ENCODE measurements around the gene TARDBP.
A peak's percentile ranks its signal among the peaks of the same experiment; 100 is the strongest.
"Not testable (repeated sequence)": the region's sequence is repeated elsewhere in the genome, so short reads cannot be mapped to it uniquely, and the experiment has no call there.

TARDBP gene

DNA sequence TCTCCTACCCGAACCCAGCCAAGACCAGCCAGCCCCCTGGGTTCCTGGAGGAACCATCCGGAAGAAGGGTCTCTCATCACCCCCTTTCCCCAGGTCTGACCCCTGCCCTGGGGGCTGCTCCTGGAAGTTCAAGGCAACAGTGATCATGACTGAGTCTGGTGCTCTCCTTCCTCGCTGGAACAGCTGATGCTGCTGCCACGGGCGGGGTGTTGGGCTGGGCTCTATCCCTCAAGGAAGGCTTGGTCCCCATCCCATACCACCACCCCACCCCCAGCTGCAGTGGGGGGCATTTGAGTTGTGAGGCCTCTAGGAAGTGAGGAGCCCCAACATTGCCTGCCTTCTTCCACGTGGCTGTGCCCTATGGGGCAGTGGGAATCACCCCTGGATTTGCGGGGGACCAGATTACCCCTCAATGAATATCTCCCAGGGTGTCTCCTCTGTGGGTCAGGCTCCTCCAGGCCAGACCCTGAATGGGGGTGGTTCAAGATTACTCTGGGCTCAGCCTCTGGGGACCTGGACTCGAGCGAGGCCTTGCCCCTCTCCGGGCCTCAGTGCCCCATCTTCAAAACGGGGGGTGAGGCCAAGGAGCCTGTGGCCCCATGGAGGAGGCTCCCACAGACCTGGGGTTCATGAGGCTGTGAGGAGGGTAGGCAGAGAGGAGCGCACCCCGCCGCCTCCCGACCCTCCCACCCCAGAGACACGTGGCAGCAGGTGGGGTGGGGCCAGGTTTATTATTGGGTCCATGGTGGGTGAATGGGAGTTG is 31.8 kb downstream of the TARDBP start:
- no peak for DNase-seq

- no peak for DNase-seq
Measured at GRCh38 chr1:11044849-11045427, 32.5 kb downstream of the TARDBP start.

GRCh38 chr1:11045428-11046269 is 33.2 kb downstream of the TARDBP start:
- no peak for DNase-seq

- DNase-seq, result peak; percentile 47 to 70
Measured at GRCh38 chr1:11046270-11046566, 33.8 kb downstream of the TARDBP start.

- no peak for DNase-seq
Measured at GRCh38 chr1:11046625-11047365, 34.3 kb downstream of the TARDBP start, which contains the start of gene MASP2. MASP2 (minus strand) TSS chr1:11047239; CDS start chr1:11047207, 32 bp downstream.

DNA sequence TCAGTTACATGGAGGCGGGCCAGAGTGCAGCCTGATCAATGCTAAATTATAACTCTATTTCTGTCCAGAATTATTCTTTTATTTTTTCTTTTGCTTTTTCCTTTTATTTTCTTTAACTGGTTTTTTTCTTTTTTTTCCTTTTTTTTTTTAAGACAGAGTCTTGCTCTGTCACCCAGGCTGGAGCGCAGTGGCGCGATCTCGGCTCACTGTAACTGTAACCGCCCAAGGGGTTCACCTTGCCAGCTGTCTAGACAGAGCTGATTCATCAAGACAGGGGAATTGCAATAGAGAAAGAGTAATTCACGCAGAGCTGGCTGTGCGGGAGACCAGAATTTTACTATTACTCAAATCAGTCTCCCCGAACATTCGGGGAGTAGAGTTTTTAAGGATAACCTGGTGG is 38.7 kb downstream of the TARDBP start:
- not testable (repeated sequence) for DNase-seq

DNA sequence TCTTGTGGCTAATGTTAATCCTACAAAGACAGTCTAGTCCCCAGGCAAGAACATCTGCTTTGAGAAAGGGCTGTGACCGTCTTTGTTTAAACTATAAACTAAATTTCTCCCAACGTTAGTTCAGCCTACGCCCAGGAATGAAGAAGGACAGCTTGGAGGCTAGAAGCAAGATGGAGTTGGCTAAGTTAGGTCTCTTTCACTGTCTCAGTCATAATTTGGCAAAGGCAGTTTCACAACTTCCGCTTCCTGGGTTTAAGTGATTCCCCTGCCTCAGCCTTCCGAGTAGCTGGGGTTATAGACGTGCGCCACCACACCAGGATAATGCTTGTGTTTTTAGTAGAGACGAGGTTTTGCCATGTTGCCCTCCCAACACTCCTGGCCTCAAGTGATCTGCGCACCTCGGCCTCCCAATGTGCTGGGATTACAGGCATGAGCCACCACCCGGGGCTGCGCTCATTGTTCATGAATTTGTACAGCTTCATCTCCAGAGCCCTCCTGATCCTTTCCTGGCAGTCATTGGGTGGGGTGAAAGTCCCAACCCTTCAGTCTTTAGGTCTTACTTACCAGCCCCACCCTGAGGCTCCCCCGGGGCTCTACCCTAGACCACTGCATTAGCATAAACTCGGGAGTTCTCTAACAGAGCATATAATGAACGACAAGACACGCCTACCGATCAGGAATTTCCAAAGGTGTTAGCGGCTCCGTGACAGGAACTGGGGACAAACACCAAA is 39.5 kb downstream of the TARDBP start:
- no peak for DNase-seq

DNA sequence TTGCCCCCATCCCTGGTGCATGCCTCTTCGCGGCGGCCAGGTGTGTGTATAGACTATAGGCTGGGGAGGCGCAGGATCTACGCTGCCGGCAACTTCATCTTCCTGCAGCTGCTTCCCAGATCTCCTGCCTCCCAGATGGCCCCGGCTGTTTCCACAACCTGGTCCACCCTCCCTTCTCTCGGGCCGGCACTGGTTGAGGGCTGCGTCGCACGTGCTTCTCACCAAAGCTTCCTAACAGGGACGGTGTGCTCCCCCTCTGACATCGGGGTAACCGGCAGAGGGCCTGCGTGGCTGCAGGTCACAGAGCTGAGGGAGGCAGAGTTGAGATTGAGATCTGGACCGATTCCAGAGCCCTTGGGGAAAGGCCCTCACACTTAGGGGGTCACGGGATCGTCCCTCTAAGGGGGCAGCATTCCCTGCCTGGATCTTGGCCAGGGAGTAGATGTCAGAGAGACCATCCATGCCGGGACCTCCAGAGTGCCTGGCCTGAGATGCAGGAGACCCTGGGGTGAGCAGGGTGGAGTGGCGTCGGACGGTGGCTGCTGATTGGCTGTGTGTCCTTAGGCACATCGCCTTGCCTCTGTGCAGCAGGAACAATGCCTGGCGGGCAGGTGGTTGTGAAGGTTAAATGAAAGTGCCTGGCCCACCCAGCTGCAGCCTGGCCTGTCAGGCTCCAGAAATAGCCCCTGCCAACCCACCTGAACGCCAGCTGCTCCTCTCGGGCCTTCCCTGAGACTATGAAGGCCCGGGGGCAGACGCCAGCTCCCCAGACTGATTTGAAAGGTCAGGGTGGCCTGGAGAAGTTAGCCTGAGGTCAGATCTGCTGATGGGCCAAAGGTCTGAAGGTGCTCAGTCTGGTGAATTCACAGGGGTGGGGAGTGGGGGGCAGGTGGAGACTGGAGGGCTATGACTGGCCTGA is 40.6 kb downstream of the TARDBP start:
- peak; percentile 76 to 92 for DNase-seq

- DNase-seq, result no peak
Measured at GRCh38 chr1:11053758-11054137, 41.3 kb downstream of the TARDBP start.

DNA sequence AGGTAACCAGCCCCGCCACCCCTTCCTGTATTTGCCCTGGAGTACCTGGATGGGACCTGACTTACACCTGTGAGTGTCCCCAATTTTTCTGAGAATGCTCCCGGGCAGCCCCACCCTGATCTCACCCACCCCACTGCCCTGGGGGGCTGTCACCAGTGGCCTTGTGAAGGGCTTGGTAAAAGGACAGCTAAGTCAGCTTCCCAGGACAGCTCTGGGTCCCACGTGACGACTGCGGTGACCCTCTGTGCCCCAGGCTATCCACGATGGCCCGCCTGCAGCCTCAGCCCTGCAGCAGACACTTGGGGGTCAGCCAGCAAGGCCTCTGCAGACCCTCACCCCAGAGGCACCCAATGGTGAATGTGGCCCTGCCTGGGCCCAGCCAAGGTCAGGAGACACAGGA is 41.7 kb downstream of the TARDBP start:
- no peak for DNase-seq

- no peak for DNase-seq
Measured at GRCh38 chr1:11054666-11055065, 42.2 kb downstream of the TARDBP start.

- DNase-seq, result no peak
Measured at GRCh38 chr1:11055676-11056075, 43.2 kb downstream of the TARDBP start.

GRCh38 chr1:11056504-11056903 is 44.0 kb downstream of the TARDBP start:
- no peak for DNase-seq

GRCh38 chr1:11057477-11057876 is 45.0 kb downstream of the TARDBP start:
- peak in 1 of 2 experiments; percentile 13 for DNase-seq

DNA sequence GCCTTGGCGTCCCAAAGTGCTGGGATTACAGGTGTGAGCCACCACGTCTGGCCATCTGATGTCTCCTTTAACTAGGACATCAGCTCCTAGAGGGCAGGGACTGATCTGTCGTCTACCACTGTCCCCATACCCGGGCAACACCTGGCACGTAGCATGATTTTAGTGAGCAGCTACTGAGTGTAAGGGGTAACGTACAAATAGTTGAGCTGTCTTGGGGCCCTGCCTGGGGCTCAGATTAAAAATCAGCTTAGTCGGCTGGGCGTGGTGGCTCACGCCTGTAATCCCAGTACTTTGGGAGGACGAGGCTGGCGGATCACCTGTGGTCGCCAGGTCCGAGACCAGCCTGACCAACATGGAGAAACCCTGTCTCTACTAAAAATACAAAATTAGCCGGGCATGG is 45.6 kb downstream of the TARDBP start:
- DNase-seq, result no peak

DNA sequence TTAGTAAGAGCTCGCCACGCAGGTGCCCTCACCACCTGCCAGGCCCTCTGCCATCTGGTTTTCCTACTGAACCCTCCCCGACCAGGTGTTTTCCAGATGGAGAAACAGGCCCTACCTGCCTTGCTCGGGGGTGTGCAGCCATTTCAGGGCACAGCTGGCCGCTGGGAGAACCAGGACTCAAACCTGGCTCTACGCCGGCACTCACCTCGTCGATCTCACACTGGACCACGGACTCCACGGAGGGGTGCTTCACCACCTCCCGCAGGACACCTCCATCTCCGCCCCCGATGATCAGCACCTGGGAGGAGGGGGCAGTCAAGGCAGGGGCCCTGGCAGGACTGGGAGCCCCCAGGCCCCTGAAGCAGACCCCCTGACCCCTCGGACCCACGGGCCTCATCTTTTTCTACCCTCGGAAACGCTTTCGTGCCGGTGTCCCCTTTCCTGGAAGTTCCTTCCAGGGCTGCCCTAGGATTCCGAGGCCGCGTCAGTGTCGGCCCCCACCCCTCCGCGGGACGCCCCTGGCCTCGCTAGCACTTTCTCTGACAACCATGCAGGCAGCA is 46.2 kb downstream of the TARDBP start:
- DNase-seq, result no peak

DNA sequence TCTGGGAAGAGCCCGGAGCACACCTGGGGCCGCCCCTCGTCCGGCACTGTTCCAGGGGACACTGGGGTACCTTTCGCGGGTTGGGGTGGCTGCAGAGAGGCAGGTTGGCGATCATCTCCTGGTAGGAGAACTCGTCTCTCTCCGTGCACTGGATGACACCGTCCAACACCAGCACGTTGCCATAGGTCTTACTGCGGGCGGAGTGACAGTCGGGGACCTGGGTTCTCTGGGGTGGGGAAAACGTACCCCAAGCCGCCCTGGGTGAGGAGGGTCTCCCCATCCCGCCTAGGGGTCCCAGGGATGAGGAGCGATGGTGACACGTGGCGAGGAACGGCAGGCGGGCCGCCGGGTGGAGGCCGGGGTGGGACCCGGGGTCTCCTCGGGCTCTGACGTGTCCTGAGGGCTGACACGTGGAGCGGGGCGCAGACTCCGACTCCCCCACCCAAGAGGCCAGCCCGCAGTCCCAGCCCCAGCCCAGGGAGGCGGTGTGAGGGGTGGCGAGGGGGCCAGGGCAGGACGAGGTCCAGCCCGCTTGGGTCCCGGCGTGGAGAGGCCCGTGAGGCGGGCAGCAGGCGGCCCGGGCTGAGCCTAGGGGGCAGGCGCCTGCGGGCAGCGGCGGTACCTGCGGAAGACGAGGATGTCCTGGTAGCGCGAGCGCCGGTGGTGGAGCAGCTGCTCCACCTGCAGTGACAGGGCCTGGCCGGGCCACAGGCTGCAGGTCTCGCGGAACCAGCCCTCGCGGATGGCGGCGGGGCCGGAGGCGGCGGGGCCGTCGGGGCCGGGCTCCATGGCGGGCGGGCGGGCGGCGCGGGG is 46.9 kb downstream of the TARDBP start:
- DNase-seq, result no peak

- peak; percentile 68 to 89 for DNase-seq
Measured at GRCh38 chr1:11059968-11060830, 47.7 kb downstream of the TARDBP start, which contains the start of gene SRM. SRM (minus strand) TSS chr1:11060018; CDS start chr1:11059943, 75 bp downstream.

Measured in SHP77 (cell line).